GM12801 (cell line): Measurements from ENCODE around the gene TMOD2.

ENCODE experiments used
- TF ChIP-seq, protein P1 (sequence below): IDR thresholded peaks from one replicate; pipeline ENCODE4 v1.5.1; 2011; ENCODE audit warnings: control low read depth; ENCODE audit not compliant: insufficient read length; ENCODE audit errors: extremely low read depth

The TMOD2 gene

DNA sequence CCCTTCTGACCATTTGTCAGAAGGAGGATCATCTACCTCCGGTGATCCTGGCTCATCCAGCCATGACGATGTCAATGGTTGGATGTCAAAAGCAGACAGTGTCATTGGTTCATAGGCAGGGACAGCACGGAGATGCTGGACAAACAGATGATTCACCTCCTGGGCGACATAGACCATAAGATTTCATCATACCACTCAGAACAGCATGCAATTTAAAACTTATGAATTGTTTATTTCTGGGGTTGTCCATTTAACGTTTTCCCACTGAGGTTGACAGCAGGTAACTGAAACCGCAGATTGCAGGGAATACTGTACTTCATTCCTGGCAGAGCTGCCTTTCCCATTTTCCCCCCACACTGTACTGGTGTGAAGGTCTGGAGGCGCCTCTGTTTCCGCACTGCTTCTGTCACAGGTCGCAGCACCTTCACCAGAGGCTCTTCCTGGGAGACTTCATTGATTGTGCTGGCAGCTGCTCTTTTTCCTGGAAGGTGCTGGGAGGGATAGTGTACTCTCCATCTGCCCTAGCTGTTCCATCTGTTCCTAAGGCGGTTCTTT, 45.5 kb downstream of the TMOD2 start:
- TF ChIP-seq, protein P1, sequence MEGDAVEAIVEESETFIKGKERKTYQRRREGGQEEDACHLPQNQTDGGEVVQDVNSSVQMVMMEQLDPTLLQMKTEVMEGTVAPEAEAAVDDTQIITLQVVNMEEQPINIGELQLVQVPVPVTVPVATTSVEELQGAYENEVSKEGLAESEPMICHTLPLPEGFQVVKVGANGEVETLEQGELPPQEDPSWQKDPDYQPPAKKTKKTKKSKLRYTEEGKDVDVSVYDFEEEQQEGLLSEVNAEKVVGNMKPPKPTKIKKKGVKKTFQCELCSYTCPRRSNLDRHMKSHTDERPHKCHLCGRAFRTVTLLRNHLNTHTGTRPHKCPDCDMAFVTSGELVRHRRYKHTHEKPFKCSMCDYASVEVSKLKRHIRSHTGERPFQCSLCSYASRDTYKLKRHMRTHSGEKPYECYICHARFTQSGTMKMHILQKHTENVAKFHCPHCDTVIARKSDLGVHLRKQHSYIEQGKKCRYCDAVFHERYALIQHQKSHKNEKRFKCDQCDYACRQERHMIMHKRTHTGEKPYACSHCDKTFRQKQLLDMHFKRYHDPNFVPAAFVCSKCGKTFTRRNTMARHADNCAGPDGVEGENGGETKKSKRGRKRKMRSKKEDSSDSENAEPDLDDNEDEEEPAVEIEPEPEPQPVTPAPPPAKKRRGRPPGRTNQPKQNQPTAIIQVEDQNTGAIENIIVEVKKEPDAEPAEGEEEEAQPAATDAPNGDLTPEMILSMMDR: no peak

DNA sequence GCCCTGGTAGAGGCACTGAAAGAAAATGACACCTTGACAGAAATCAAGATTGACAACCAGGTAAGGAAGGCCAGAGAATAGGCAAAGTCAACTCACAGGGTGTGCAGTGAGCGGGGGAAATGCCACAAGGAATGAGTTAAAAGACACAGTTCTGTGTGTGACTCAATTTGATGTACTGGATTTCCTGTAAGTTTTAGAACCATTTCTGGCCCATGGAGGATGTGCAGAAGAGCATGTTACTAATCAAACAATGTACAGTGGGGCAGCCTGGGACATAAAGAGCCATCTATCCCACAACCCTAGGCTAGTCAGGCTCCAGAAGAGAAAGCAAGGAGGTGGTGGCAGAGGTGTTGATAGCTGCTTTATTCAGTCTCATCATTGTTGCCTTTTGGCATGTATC, 46.9 kb downstream of the TMOD2 start:
- TF ChIP-seq, protein P1: no peak

DNA sequence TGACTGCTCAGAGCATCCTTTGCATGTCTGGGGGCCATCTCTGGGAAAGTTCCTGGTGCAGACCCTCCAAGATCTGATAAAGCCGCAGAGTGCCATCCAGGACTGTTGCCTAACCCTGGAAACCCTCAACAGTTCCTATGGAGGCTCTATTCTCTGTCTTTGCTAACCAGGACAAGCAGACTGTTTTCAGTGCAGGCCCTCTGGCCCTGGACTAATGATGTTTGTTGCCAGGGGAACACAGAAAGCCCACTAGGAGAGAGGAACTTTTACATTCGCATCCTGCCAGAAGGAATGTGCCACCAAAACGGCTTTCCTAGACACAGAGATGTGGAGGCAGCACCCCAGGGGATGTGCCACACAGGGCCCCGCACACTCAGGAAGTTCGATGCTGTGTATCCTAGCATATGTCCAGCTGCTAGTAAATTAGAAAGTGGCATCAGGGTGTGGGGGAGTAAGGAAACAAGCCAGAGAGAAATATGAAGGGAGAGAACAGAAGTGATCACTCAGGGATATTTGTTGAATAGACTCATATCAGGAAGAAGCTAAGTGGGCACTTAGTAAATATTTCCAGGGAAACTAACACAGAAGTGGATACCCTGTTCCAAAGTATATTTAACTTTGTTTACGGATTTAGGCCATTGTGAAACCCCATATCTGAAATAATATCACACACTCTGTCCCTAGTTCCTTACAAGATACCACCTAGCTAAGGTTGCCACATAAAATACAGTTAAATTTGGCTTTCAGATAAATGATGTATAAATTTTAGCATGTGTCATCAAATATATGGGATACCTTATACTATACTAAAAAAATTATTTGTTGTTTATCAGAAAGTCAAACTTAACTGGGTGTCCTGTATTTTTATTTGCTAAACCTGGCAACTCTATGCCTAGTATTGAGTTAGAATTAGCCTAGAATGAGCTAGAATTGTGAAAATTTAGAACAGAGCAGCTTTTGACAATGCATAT, 48.2 kb downstream of the TMOD2 start:
- TF ChIP-seq, protein P1: no peak

DNA sequence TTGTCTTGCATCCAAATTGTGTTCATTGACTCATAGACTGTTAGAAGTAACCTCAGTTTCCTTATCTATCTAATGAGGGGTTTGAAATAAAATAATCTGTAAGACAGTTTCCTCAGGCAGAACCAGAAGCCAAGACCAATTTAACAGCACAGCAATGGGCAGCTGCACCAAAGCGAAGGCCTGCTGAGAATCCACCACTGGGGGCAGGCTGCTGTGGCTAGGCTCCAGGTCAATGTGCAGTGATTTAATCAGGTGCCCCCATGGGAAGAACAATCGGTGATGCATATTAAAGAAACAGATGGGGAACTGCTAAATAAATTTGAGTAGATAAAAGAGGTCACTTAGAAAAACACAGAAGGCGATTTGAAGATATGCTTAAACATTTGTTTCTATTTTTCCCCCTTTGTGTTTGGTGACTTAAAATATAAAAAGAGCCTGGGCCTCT, 50.0 kb downstream of the TMOD2 start:
- TF ChIP-seq, protein P1: no peak

DNA sequence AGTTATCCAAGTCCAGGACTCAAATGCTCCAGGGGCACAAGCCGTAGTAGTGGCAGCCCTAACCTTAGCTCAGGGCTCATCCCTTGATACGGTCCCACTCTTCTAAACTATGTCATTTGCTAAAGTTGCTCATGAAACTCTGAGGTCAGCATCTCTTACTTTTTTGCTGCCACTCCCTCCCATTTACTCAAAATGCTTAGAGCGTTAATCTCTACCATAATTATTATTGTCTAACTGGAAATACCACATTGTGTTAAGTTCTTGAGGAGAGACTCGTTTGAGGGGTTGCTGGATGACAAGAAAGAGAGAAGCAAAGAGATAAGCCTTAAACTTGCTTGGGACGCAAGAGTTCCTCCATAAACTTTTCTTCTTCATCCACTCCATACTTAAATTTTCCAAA, 51.2 kb downstream of the TMOD2 start:
- TF ChIP-seq, protein P1: no peak

DNA sequence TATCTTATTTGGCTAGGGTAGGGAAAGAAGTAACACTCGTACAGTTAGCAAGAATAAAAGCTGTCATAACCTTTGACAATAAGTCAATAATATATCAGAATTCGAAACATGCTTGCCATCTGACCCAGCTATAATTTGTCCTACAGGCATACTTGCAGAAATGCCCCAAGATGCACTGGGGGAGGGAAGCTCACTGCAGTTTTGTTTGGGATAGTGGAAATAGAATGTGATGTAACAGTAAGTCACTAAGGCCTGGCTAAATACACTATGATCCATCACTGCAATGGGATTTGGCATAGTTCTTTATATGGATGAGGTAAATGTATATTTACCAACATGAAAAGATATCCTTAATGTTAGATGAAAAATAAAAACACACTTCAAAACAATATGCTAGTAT, 52.6 kb downstream of the TMOD2 start:
- TF ChIP-seq, protein P1: no peak

DNA sequence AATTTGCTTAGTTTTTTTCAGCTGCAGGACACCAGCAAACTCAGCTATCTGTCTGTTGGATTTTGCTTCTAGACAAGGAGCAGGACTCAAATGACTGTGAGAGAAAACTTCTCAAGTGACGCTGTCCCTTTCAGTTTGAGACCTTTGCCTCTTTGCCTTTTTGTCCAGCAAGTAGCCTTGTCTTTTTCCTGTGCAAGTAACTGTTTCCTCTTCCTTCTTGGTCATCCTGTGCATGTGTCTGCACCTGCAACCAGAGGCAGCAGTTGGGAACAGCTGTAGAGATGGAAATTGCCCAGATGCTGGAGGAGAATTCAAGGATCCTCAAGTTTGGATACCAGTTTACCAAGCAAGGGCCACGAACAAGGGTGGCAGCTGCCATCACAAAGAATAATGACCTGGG, 54.7 kb downstream of the TMOD2 start:
- TF ChIP-seq, protein P1: no peak
